NCI-H1694 (cell line): ENCODE measurements around the gene CDKN1A.
"Not testable (repeated sequence)": the region's sequence is repeated elsewhere in the genome, so short reads cannot be mapped to it uniquely, and the experiment has no call there.

Experiments
- DNase-seq: peaks from one replicate; lab custom pipeline; 2025; lab: John Stamatoyannopoulos, UW

Gene CDKN1A

GRCh38 chr6:36695414-36695813, 16.9 kb downstream of the CDKN1A start:
- DNase-seq = no peak

- DNase-seq = no peak
Observed at GRCh38 chr6:36697481-36697903, 19.0 kb downstream of the CDKN1A start, which contains the start of gene RAB44. Gene RAB44, plus strand, starts transcription at chr6:36697826. Its CDS starts 6,410 bp downstream, at chr6:36704236.

GRCh38 chr6:36698196-36698595, 19.7 kb downstream of the CDKN1A start:
- DNase-seq = no peak

- no peak for DNase-seq
Observed at GRCh38 chr6:36698871-36699271, 20.4 kb downstream of the CDKN1A start.

- no peak for DNase-seq
Observed at GRCh38 chr6:36699348-36699747, 20.8 kb downstream of the CDKN1A start.

GRCh38 chr6:36700071-36700812, 21.7 kb downstream of the CDKN1A start:
- no peak for DNase-seq

- no peak for DNase-seq
Observed at GRCh38 chr6:36700831-36701230, 22.3 kb downstream of the CDKN1A start.

- no peak for DNase-seq
Observed at GRCh38 chr6:36701401-36701991, 23.0 kb downstream of the CDKN1A start.

- DNase-seq = no peak
Observed at GRCh38 chr6:36702656-36703055, 24.1 kb downstream of the CDKN1A start.

- no peak for DNase-seq
Observed at GRCh38 chr6:36703081-36703606, 24.6 kb downstream of the CDKN1A start.

GRCh38 chr6:36703982-36704381, 25.5 kb downstream of the CDKN1A start:
- DNase-seq = no peak

- DNase-seq = not testable (repeated sequence)
Observed at GRCh38 chr6:36704961-36705577, 26.6 kb downstream of the CDKN1A start.

- DNase-seq = no peak
Observed at GRCh38 chr6:36706339-36706738, 27.8 kb downstream of the CDKN1A start.

GRCh38 chr6:36712816-36713215, 34.3 kb downstream of the CDKN1A start:
- DNase-seq = no peak

- DNase-seq = no peak
Observed at GRCh38 chr6:36713846-36714245, 35.3 kb downstream of the CDKN1A start.

- DNase-seq = no peak
Observed at GRCh38 chr6:36714511-36714910, 36.0 kb downstream of the CDKN1A start.

GRCh38 chr6:36715469-36715868, 37.0 kb downstream of the CDKN1A start:
- DNase-seq = no peak

GRCh38 chr6:36716476-36717093, 38.1 kb downstream of the CDKN1A start:
- DNase-seq = no peak

GRCh38 chr6:36717231-36717825, 38.8 kb downstream of the CDKN1A start:
- DNase-seq = no peak

- no peak for DNase-seq
Observed at GRCh38 chr6:36717871-36718540, 39.5 kb downstream of the CDKN1A start.

GRCh38 chr6:36718560-36718959, 40.0 kb downstream of the CDKN1A start:
- no peak for DNase-seq

- DNase-seq = no peak
Observed at GRCh38 chr6:36719126-36719525, 40.6 kb downstream of the CDKN1A start.
